Calu3 (cell line): ENCODE measurements around the gene HIRA. TPM values are rescaled to one million over a fixed set of nuclear protein-coding genes. Genes with fewer than 3 reads are reported as not detected.
"Not testable (repeated sequence)": the region's sequence is repeated elsewhere in the genome, so short reads cannot be mapped to it uniquely, and the experiment has no call there.

ENCODE experiments used
- BruUV-seq: library from RNA; stranded (reverse); fragments of 400-500 nt; replicated peaks from 2 replicates; lab custom pipeline; 2021; lab: Mats Ljungman, UMichigan
- CTCF ChIA-PET: fragments of 300-600 bp; sonication (Branson Sonifier 250); formaldehyde crosslinking; loops from one replicate; lab custom pipeline; 2022; ENCODE audit warnings: antibody characterized with exemption; lab: Charles Lee
- DNase-seq: peaks from one replicate; pipeline ENCODE4 v3.0.0; 2022
- H3K27ac Mint-ChIP-seq: one replicate; pipeline ENCODE4 v1.8.0; 2022; ENCODE audit warnings: mixed read lengths; ENCODE audit not compliant: unreplicated experiment
- H3K27me3 Mint-ChIP-seq: one replicate; pipeline ENCODE4 v1.8.0; 2022; ENCODE audit warnings: mixed read lengths; ENCODE audit not compliant: unreplicated experiment
- H3K36me3 Mint-ChIP-seq: one replicate; pipeline ENCODE4 v1.8.0; 2022; ENCODE audit warnings: mild to moderate bottlenecking, moderate library complexity, mixed read lengths; ENCODE audit not compliant: insufficient read depth, unreplicated experiment
- H3K4me1 Mint-ChIP-seq: one replicate; pipeline ENCODE4 v1.8.0; 2022; ENCODE audit warnings: mild to moderate bottlenecking, low read depth, mixed read lengths; ENCODE audit not compliant: unreplicated experiment
- H3K4me3 Mint-ChIP-seq: one replicate; pipeline ENCODE4 v1.8.0; 2022; ENCODE audit warnings: mild to moderate bottlenecking, low read depth, moderate library complexity, mixed read lengths; ENCODE audit not compliant: unreplicated experiment
- H3K9me3 Mint-ChIP-seq: one replicate; pipeline ENCODE4 v1.8.0; 2022; ENCODE audit warnings: low read depth, mixed read lengths; ENCODE audit not compliant: unreplicated experiment
- CTCF ChIP-seq: fragments of 200-600 bp; IDR thresholded peaks from one replicate; pipeline ENCODE4 v1.8.0; 2022; ENCODE audit warnings: antibody characterized with exemption; ENCODE audit not compliant: unreplicated experiment
- intact Hi-C: fragments of 100-400 bp; cut with micrococcal nuclease; formaldehyde crosslinking; loops from one replicate; pipeline ENCODE4 v1.10.0; 2022; ENCODE audit not compliant: unreplicated experiment
- total RNA-seq: library from RNA; stranded (reverse); gene quantifications from 2 replicates; pipeline ENCODE4 v1.2.3, GENCODE V29; 2022

HIRA gene
- total RNA-seq, 1 experiment from 2014 or later: 36.4 TPM

GRCh38 chr22:19321757-19322156, 109.8 kb downstream of the HIRA start:
- intact Hi-C loops: no loop called here
- Mint-ChIP-seq H3K9me3 (peaks cover 8% of the 10 kb centered on the region), H3K27ac (no peak overlapping the region), H3K36me3 (no peaks in the 10 kb centered on the region), H3K4me3 (no peak overlapping the region), H3K27me3 (no peaks in the 10 kb centered on the region), H3K4me1 (no peaks in the 10 kb centered on the region)
- CTCF ChIA-PET: no interaction called here
- BruUV-seq: no TSS peak
- no peak for DNase-seq
- TF ChIP-seq CTCF: no peak

- H3K27me3 Mint-ChIP-seq, H3K9me3 Mint-ChIP-seq, H3K4me3 Mint-ChIP-seq, H3K36me3 Mint-ChIP-seq, DNase-seq, intact Hi-C loops, BruUV-seq, H3K27ac Mint-ChIP-seq, H3K4me1 Mint-ChIP-seq, CTCF ChIA-PET: not testable (repeated sequence)
Measured at GRCh38 chr22:19320136-19320535, 111.4 kb downstream of the HIRA start.

- TF ChIP-seq CTCF: no peak
- no peaks in the 10 kb centered on the region for H3K36me3 Mint-ChIP-seq
- no peaks in the 10 kb centered on the region for H3K4me1 Mint-ChIP-seq
- no peak for DNase-seq
- H3K27me3 Mint-ChIP-seq: no peaks in the 10 kb centered on the region
- H3K9me3 Mint-ChIP-seq: peaks cover 8% of the 10 kb centered on the region
- intact Hi-C loops: no loop called here
- BruUV-seq: no TSS peak
- no peak overlapping the region for H3K4me3 Mint-ChIP-seq
- CTCF ChIA-PET: no interaction called here
- H3K27ac Mint-ChIP-seq: no peak overlapping the region
Measured at GRCh38 chr22:19319281-19319680, 112.3 kb downstream of the HIRA start.

- no peak for TF ChIP-seq CTCF
- H3K27ac Mint-ChIP-seq: no peak overlapping the region
- CTCF ChIA-PET: no interaction called here
- no peak overlapping the region for H3K4me3 Mint-ChIP-seq
- no peaks in the 10 kb centered on the region for H3K36me3 Mint-ChIP-seq
- H3K9me3 Mint-ChIP-seq: peaks cover 11% of the 10 kb centered on the region
- intact Hi-C loops: no loop called here
- H3K27me3 Mint-ChIP-seq: no peaks in the 10 kb centered on the region
- BruUV-seq: no TSS peak
- DNase-seq: no peak
- no peaks in the 10 kb centered on the region for H3K4me1 Mint-ChIP-seq
Measured at GRCh38 chr22:19317865-19318264, 113.7 kb downstream of the HIRA start.

GRCh38 chr22:19307872-19308271, 123.7 kb downstream of the HIRA start:
- Mint-ChIP-seq H3K9me3 (no peaks in the 10 kb centered on the region), H3K36me3 (no peaks in the 10 kb centered on the region), H3K27ac (no peak overlapping the region), H3K27me3 (no peaks in the 10 kb centered on the region), H3K4me3 (no peak overlapping the region), H3K4me1 (no peaks in the 10 kb centered on the region)
- no TSS peak for BruUV-seq
- intact Hi-C loops: no loop called here
- CTCF ChIA-PET: no interaction called here
- no peak for DNase-seq
- TF ChIP-seq CTCF: no peak

GRCh38 chr22:19306535-19306934, 125.0 kb downstream of the HIRA start:
- BruUV-seq, H3K36me3 Mint-ChIP-seq, intact Hi-C loops, H3K4me1 Mint-ChIP-seq, H3K4me3 Mint-ChIP-seq, H3K27ac Mint-ChIP-seq, DNase-seq, CTCF ChIA-PET, H3K27me3 Mint-ChIP-seq, H3K9me3 Mint-ChIP-seq: not testable (repeated sequence)
